ENCODE data around the gene GYPC.

Gene GYPC

DNA sequence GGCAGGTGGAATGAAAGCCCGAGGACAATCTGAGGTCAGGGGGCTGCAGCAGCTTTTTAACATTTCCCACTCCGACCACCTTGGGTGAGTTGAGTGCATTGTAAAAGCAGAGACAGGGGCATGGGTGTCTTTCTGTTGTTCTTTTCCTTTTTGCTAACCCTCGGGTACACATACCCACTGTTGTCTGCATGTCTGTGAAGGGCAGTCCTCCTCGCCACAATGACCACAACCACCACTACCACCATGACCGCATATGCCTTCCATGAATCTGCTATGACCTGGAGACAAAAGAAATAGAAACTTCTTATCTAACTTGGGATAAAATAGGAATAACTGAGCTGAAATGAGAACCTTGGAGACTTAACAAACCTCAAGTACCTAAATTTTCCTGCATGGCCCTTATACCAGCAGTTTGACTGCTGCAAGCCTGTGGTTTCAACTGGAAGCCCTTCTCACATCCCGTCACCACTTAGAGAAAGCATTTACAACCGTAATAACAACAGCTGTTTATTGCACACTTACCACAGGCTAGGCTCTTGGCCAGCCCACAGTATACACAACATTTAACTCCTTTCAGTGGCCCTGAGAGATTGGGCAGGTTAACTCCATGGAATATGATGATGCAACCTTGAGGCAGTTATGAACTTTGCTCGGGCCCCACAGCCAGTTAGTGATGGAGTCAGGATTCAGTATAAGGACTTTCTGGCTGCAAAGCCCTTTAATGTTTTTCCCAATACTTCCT, 80.3 kb downstream of the GYPC start:
- no peak for DNase-seq

DNA sequence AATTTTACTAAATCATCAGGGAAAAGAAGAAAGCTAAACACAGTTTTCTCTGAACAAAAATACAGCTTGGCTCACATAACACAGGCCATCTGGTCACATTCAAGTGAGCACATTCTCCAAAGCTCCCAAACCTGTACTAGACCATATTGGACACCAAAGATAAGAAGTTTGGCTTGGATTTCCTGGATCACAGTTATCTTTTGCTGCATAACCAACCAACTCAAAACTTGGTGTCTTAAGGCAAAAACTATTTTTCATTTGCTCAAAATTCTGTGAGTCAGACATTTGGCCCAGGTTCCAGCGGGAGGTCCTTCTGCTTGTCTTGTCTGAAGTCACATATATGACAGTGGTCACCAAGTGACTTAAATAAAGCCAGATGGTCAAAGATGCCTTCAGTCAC, 83.2 kb downstream of the GYPC start:
- no peak for DNase-seq

DNA sequence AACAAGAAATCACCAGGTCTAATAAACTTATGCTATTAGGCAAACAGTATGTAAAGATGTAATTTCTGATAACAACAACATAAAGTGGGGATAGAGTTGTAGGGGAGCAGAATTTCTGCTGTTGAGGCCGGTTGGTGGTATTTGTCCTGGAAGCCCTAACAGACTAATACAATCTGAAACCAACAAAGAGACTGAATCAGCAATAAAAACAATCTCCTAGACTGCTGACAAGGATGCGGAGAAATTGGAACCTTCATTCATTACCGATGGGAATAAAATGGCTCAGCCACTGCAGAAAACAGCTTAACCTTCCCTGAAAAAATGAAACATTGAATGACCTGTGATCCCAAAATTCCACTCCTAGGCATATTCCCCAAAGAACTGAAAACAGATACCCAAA, 88.7 kb downstream of the GYPC start:
- DNase-seq, result no peak

Measured in activated CD4-positive, alpha-beta T cell treated with anti-CD3 and anti-CD28 coated beads for 4 hours (primary cell).